Fibroblast of peridontal ligament (primary cell): Measurements from ENCODE around the gene PCDH1.

Experiments used
- DNase-seq: peaks from one replicate; pipeline ENCODE4 v3.0.0-alpha.2; 2010; ENCODE audit errors: extremely low read depth

Gene PCDH1

DNA sequence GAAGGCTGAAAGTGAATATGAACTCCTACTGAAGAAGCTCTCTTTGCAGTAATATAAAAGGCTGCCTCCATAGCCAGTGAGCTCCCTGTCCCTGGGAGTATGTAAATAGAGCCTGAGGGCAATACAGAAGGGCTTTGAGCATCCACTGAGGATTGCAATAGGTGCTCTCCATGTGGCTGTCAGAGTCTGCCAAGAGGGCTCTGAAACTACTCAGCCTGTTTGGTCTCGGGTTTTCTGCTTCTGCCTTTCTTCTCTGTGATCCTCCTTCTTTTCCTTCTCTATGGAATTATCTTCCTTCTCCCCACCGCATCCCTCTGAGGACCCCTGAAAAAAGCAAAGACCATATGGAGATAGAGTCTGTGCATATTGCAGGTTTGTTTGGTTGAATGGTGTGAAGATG, 69.4 kb downstream of the PCDH1 start:
- DNase-seq = no peak

DNA sequence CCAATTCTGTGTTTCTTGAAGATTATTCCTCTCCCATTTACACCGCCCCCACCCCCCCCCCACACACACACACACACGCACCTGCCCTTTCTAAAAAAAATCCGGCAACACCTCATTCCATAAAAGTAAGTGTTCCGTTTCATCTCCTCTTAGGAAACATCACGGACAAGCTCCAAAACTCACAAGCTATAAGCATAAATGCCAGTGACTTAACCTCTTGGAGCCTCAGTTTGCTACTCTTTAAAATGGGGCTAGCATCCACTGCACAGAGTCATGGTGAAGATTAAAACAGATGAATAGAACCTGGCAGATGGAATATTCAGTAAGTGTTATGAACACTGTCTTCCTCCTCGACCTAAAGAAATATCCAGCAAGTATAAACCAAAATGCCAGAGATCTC, 70.5 kb downstream of the PCDH1 start:
- DNase-seq = no peak

- DNase-seq = no peak
Measured at GRCh38 chr5:141807329-141807728, 70.9 kb downstream of the PCDH1 start.

DNA sequence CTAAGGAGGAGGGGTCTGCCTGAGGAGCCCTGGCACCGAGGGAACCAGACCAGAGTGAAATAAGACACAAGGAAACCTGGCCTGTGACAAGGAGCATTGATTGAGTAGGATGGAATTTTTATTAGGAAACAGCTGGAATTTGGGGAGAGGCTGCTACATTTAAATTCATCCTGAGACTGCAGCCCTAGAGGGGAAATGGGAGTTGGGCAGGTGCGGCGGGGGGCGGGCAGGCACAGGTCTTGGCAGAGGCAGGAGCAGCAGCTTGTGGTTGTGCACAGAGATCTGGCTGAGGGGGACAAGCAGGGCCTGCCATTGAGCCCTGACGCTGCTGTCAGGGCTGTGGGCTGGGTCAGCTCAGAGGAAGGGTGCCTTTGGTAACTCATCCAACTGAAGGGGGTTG, 71.6 kb downstream of the PCDH1 start:
- DNase-seq = no peak

GRCh38 chr5:141805874-141806595, 72.2 kb downstream of the PCDH1 start:
- DNase-seq = no peak

DNA sequence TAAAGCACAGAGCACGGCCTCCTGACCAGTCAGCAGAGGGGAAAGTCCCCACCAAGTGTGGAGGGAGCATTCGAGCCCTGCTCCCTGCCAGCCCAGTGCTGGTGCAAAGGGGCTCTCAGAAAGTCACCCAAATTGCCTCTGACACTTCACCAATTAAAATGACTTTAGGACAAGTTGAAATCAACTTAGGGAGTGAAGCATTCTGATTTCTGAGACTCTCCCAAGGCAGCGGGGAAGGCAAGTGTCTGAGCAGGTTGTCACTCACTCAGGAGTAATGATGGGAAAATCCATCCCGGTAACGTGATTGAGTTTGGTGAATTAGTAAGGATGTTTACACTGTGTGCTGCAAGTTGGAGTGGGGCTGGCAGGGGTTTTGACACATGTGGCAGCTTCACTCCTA, 73.7 kb downstream of the PCDH1 start:
- no peak for DNase-seq
